Activated T-cell treated with anti-CD3 and anti-CD28 coated beads, Interleukin-2, amount 50 U/mL, for 24 hours (primary cell): ENCODE data around the gene IL11.

Experiments
- DNase-seq: peaks from one replicate; pipeline ENCODE4 v3.0.0-alpha.2; 2020
- H3K27ac Mint-ChIP-seq: 2 replicates; pipeline ENCODE4 v1.8.0; 2020; ENCODE audit warnings: mild to moderate bottlenecking, mixed read lengths
- H3K27me3 Mint-ChIP-seq: 2 replicates; pipeline ENCODE4 v1.8.0; 2020; ENCODE audit warnings: mixed read lengths
- H3K36me3 Mint-ChIP-seq: 2 replicates; pipeline ENCODE4 v1.8.0; 2020; ENCODE audit warnings: low read depth, mixed read lengths
- H3K4me1 Mint-ChIP-seq: 2 replicates; pipeline ENCODE4 v1.8.0; 2020; ENCODE audit warnings: low read depth, mixed read lengths
- H3K4me3 Mint-ChIP-seq: 2 replicates; pipeline ENCODE4 v1.8.0; 2020; ENCODE audit warnings: mild to moderate bottlenecking, moderate library complexity, mixed read lengths
- H3K9me3 Mint-ChIP-seq: 2 replicates; pipeline ENCODE4 v1.8.0; 2020; ENCODE audit warnings: mixed read lengths

Gene IL11

GRCh38 chr19:55400281-55401087, 30.2 kb upstream of the IL11 start:
- Mint-ChIP-seq H3K27ac (no peak overlapping the region), H3K4me3 (no peak overlapping the region), H3K27me3 (no peaks in the 10 kb centered on the region), H3K36me3 (peaks cover 57% of the 10 kb centered on the region), H3K4me1 (peaks cover 39% of the 10 kb centered on the region), H3K9me3 (no peaks in the 10 kb centered on the region)
- DNase-seq, result no peak

DNA sequence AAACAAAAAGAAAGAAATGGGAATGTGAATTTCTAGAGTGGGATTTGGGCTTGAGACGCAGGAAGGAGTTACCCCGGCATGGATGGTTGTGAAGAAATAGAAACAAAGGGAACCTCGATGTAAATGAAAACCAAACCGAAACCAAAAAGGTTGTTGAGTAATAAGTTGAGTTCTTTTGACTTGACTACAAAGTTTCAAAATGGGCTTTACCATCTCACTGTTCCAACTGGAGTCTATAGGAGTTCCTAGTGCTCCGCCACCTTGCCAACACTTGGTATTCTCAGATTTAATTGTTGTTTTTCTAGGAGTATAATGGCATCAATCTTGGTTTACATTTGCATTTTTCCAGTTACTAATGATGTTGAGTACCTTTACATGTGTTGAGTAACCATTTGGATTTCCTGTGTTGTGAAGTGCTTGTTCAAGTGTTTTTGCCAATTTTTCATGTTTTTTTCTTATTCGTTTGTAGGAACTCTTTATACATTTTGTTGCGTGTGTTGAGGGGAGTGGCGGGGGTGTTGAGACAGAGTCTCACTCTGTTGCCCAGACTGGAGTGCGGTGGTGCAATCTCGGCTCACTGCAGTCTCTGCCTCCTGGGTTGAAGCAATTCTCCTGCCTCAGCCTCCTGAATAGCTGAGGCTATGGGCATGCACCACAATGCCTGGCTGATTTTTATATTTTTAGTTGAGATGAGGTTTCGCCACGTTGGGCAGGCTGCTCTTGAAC, 28.1 kb upstream of the IL11 start:
- Mint-ChIP-seq H3K9me3 (no peaks in the 10 kb centered on the region), H3K4me3 (no peak overlapping the region), H3K27ac (peak overlapping the region; percentile 19), H3K27me3 (no peaks in the 10 kb centered on the region), H3K4me1 (peaks cover 29% of the 10 kb centered on the region), H3K36me3 (peaks cover 37% of the 10 kb centered on the region)
- DNase-seq, result no peak

GRCh38 chr19:55392820-55393761, 22.8 kb upstream of the IL11 start:
- Mint-ChIP-seq H3K9me3 (no peaks in the 10 kb centered on the region), H3K36me3 (peaks cover 38% of the 10 kb centered on the region), H3K27me3 (no peaks in the 10 kb centered on the region), H3K27ac (peak overlapping the region; percentile 79), H3K4me3 (no peak overlapping the region), H3K4me1 (peaks cover 27% of the 10 kb centered on the region)
- no peak for DNase-seq

DNA sequence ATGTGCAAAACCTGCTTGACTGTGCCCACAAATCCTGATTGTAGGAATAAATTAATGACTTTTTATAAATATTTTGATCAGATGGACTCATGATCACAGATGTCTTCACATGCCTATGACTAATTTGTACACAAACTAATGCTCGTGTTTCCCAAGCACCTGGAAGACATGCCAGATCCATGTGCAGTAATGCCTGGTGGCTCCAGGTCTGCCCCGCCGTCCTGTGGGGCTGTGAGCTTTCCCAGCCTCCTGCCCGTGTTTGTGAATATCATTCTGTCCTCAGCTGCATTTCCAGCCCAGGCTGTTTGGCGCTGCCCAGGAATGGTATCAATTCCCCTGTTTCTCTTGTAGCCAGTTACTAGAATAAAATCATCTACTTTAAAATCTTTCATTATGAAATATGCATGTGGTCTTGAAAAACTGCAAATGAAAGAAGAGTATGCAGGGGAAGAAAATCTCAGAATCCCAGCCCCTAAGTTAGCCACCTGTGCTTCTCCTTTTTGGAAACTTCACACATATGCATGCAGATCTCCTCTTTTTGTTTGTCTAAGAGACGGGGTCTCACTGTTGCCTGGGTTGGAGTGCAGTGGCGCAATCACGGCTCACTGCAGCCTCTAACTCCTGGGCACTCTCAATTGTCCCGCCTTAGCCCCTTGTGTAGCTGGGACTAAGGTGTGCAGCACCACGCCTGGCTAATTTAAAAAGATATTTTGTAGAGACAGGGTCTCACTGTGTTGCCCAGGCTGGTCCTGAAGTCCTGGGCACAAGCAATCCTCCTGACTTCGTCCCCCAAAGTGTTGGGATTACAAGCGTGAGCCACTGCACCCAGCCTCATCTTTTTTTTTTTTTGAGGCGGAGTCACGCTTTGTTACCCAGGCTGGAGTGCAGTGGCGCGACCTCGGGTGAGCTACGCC, 21.7 kb upstream of the IL11 start:
- no peak for DNase-seq
- H3K27me3 Mint-ChIP-seq, result no peaks in the 10 kb centered on the region
- H3K4me3 Mint-ChIP-seq, result no peak overlapping the region
- H3K27ac Mint-ChIP-seq, result peak overlapping the region; percentile 82
- H3K36me3 Mint-ChIP-seq, result peaks cover 49% of the 10 kb centered on the region
- peaks cover 31% of the 10 kb centered on the region for H3K4me1 Mint-ChIP-seq
- no peaks in the 10 kb centered on the region for H3K9me3 Mint-ChIP-seq

- no peaks in the 10 kb centered on the region for H3K27me3 Mint-ChIP-seq
- peak; percentile 56 for DNase-seq
- peak overlapping the region; percentile 82 for H3K27ac Mint-ChIP-seq
- no peak overlapping the region for H3K4me3 Mint-ChIP-seq
- peaks cover 56% of the 10 kb centered on the region for H3K36me3 Mint-ChIP-seq
- peaks cover 34% of the 10 kb centered on the region for H3K4me1 Mint-ChIP-seq
- H3K9me3 Mint-ChIP-seq, result no peaks in the 10 kb centered on the region
Measured at GRCh38 chr19:55391191-55391670, 21.0 kb upstream of the IL11 start.

- no peaks in the 10 kb centered on the region for H3K27me3 Mint-ChIP-seq
- peaks cover 63% of the 10 kb centered on the region for H3K36me3 Mint-ChIP-seq
- H3K9me3 Mint-ChIP-seq, result no peaks in the 10 kb centered on the region
- H3K4me1 Mint-ChIP-seq, result peaks cover 36% of the 10 kb centered on the region
- peak; percentile 53 for DNase-seq
- H3K4me3 Mint-ChIP-seq, result peak overlapping the region; percentile 1
- H3K27ac Mint-ChIP-seq, result peak overlapping the region; percentile 82
Measured at GRCh38 chr19:55390461-55390880, 20.2 kb upstream of the IL11 start.

DNA sequence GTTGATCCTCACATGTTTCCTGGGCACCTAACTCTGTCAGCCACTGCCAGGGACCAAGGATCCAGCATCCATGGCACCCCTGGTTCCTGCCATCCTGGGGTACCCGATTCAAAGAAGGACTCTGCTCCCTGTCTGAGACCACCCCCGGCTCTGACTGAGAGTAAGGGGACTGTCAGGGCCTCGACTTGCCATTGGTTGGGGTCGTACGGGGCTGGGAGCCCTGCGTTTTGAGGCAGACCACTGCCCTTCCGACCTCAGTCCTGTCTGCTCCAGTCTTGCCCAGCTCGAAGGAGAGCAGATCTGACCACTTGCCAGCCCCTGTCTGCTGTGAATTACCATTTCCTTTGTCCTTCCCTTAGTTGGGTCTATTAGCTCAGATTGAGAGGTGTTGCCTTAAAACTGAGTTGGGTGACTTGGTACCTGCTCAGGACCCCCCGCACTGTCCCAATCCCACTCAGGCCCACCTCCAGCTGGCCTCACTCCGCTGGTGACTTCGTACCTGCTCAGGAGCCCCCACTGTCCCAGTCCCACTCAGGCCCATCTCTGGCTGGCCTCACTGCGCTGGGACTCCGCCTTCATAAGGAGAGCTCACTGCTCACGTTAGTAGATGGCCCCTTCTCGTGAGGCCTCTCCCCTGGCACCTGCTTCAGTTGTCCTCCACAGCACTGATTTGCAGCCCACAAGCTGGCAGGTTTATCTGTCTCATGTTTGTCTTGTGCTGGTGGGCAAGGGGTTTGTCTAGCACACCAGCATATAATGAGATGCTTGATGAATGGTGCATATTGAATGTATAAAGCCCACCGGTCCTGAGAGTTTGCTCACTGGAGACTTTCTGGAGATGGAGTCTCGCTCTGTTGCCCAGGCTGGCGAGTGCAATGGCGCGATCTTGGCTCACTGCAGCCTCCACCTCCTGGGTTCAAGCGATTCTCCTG, 19.4 kb upstream of the IL11 start:
- Mint-ChIP-seq H3K36me3 (peaks cover 65% of the 10 kb centered on the region), H3K9me3 (no peaks in the 10 kb centered on the region), H3K4me1 (peaks cover 39% of the 10 kb centered on the region)

GRCh38 chr19:55387736-55388497, 17.7 kb upstream of the IL11 start:
- Mint-ChIP-seq H3K27ac (peak overlapping the region; percentile 99), H3K36me3 (peaks cover 73% of the 10 kb centered on the region), H3K4me1 (peaks cover 49% of the 10 kb centered on the region), H3K27me3 (no peaks in the 10 kb centered on the region), H3K9me3 (no peaks in the 10 kb centered on the region), H3K4me3 (peak overlapping the region; percentile 92)
- DNase-seq, result no peak

More for the DNA sequence above, 19.4 kb upstream of the IL11 start:
- H3K4me3 Mint-ChIP-seq, result peak overlapping the region; percentile 92
- no peak for DNase-seq
- H3K27ac Mint-ChIP-seq, result peak overlapping the region; percentile 99
- H3K27me3 Mint-ChIP-seq, result no peaks in the 10 kb centered on the region

DNA sequence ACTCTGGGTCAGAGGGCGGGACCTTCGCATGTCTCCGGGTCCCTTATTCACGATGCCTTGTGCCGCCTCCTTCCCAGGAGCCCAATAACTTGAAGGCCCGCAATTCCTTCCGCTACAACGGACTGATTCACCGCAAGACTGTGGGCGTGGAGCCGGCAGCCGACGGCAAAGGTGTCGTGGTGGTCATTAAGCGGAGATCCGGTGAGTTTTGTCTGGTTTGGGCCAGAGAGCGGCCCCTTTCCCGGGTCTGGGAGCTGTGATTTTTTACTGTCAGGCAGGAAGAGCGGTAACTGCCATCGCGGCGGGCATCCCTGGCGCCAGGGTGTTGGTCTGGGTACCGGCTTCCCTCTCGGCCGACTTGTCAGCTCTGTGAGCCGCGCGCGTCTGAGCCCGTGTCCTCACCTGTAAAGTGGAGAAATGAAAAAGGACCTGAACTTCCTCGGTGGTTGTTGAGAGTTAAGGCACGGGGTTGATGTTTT, 16.3 kb upstream of the IL11 start:
- Mint-ChIP-seq H3K9me3 (no peaks in the 10 kb centered on the region), H3K4me3 (peak overlapping the region; percentile 92), H3K4me1 (peaks cover 59% of the 10 kb centered on the region), H3K36me3 (peaks cover 80% of the 10 kb centered on the region), H3K27ac (peak overlapping the region; percentile 99), H3K27me3 (no peaks in the 10 kb centered on the region)
- no peak for DNase-seq

GRCh38 chr19:55385724-55386492, 15.6 kb upstream of the IL11 start, which contains the start of gene RPL28:
Gene RPL28 (plus strand): TSS chr19:55385932. CDS start chr19:55386358, 426 bp downstream.
- H3K4me1 Mint-ChIP-seq, result peaks cover 59% of the 10 kb centered on the region
- peaks cover 76% of the 10 kb centered on the region for H3K36me3 Mint-ChIP-seq
- H3K27me3 Mint-ChIP-seq, result no peaks in the 10 kb centered on the region
- H3K4me3 Mint-ChIP-seq, result peak within 1 kb of the TSS; percentile 92
- DNase-seq, result peak; percentile 99
- no peaks in the 10 kb centered on the region for H3K9me3 Mint-ChIP-seq
- H3K27ac Mint-ChIP-seq, result peak within 1 kb of the TSS; percentile 99

GRCh38 chr19:55384920-55385723, 14.9 kb upstream of the IL11 start:
- Mint-ChIP-seq H3K36me3 (peaks cover 71% of the 10 kb centered on the region), H3K4me1 (peaks cover 55% of the 10 kb centered on the region), H3K27ac (peak overlapping the region; percentile 99), H3K4me3 (peak overlapping the region; percentile 92), H3K27me3 (no peaks in the 10 kb centered on the region), H3K9me3 (no peaks in the 10 kb centered on the region)
- peak; percentile 96 for DNase-seq
